ENCODE measurements around the gene SH3BP2. TPM values are rescaled to one million over a fixed set of nuclear protein-coding genes. Genes with fewer than 3 reads are reported as not detected.

SH3BP2 gene
- total RNA-seq, 1 experiment from 2014 or later, result 17.4 TPM

DNA sequence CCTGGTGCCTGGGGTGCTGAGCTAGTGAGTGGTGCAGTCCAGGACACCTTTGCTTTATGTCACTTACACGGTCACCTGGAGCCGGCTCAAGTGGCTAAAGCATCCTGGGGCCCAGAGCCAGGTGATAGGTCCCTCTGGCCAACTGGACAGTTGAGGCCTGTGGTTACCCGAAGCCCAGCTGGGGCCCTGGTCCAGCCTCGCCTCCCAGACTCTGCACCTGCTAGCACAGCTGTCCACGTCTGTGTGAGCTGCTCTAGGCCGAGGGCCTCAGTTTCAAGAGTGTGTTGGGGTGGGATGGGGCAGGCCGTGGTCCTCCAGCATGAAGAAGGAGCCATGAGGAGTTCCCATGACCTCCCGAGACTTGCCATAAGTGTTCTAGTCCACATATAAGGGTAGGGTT is 43.1 kb downstream of the SH3BP2 start:
- DNase-seq (no peak), ATAC-seq (no peak)
- H3K9me3 ChIP-seq (ENCODE audit: low read length), result no peaks in the 10 kb centered on the region
- H3K27me3 ChIP-seq (ENCODE audit: low read length), result no peaks in the 10 kb centered on the region
- no peak overlapping the region for H3K4me2 ChIP-seq (ENCODE audit: low read length)
- H2AFZ ChIP-seq (ENCODE audit: low read length), result no peak overlapping the region
- POLR2A ChIA-PET (ENCODE audit: unreplicated experiment), result no interaction called here
- CTCF ChIA-PET, result no interaction called here
- H3K4me1 ChIP-seq (ENCODE audit: insufficient read depth, low read length), result no peaks in the 10 kb centered on the region
- H3F3A ChIP-seq (ENCODE audit: low read length, unreplicated experiment), result no peaks in the 10 kb centered on the region
- H3K9me2 ChIP-seq (replicated peaks; ENCODE audit: low read length), result no peaks in the 10 kb centered on the region
- no TSS peak for BruUV-seq (replicated peaks)
- H3K79me2 ChIP-seq (ENCODE audit: low read length), result no peaks in the 10 kb centered on the region
- H3K36me3 ChIP-seq (ENCODE audit: low read depth, low read length), result no peaks in the 10 kb centered on the region
- intact Hi-C loops (cut with micrococcal nuclease), result no loop called here
- no peak overlapping the region for H3K27ac ChIP-seq (ENCODE audit: low read length)
- H4K20me1 ChIP-seq (ENCODE audit: low read length), result no peaks in the 10 kb centered on the region
- TF ChIP-seq CTCF (conservative IDR thresholded peaks at IDR 0.05; ENCODE audit: low read depth, low read length) (no peak), EZH2phosphoT487 (IDR thresholded peaks at IDR 0.05; ENCODE audit: borderline replicate concordance, low read length) (no peak), EZH2 (IDR thresholded peaks at IDR 0.05; ENCODE audit: low read length, unreplicated experiment) (no peak)
- H3K4me3 ChIP-seq (ENCODE audit: low read length), result no peak overlapping the region
- H3K9ac ChIP-seq (ENCODE audit: low read length), result no peak overlapping the region

DNA sequence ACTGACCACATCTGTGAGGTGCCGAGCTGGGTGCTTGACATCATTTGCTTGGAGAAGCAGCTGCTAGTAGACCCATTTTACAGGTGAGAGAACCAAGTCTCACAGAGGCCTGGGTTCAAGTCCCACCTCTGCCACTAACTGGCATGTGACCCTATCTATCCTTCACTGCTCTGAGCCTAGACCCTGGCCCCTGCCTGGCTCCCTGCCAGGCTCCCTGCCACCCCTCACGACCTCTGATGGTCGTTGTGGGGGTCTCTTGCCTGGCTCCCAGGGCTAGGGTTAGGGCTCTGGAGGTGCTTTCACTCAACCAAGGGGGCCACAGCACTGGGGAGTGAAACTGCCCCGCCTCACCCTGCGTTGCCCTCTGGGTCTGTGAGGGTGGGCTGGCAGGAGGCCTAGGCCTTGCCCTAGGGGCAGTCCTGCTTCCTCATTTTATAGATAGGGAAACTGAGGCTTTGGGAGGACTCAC is 43.5 kb downstream of the SH3BP2 start:
- no peaks in the 10 kb centered on the region for H3K79me2 ChIP-seq (ENCODE audit: low read length)
- H3K9me2 ChIP-seq (replicated peaks; ENCODE audit: low read length), result no peaks in the 10 kb centered on the region
- no peak overlapping the region for H3K9ac ChIP-seq (ENCODE audit: low read length)
- intact Hi-C loops (cut with micrococcal nuclease), result no loop called here
- no peak overlapping the region for H3K4me2 ChIP-seq (ENCODE audit: low read length)
- no peak overlapping the region for H3K27ac ChIP-seq (ENCODE audit: low read length)
- no peaks in the 10 kb centered on the region for H3K27me3 ChIP-seq (ENCODE audit: low read length)
- ATAC-seq (no peak), DNase-seq (no peak)
- CTCF ChIA-PET, result no interaction called here
- no peaks in the 10 kb centered on the region for H3K36me3 ChIP-seq (ENCODE audit: low read depth, low read length)
- TF ChIP-seq EZH2phosphoT487 (IDR thresholded peaks at IDR 0.05; ENCODE audit: borderline replicate concordance, low read length) (no peak), EZH2 (IDR thresholded peaks at IDR 0.05; ENCODE audit: low read length, unreplicated experiment) (no peak), CTCF (conservative IDR thresholded peaks at IDR 0.05; ENCODE audit: low read depth, low read length) (no peak)
- no peaks in the 10 kb centered on the region for H4K20me1 ChIP-seq (ENCODE audit: low read length)
- POLR2A ChIA-PET (ENCODE audit: unreplicated experiment), result no interaction called here
- no peaks in the 10 kb centered on the region for H3K9me3 ChIP-seq (ENCODE audit: low read length)
- BruUV-seq (replicated peaks), result no TSS peak
- no peaks in the 10 kb centered on the region for H3F3A ChIP-seq (ENCODE audit: low read length, unreplicated experiment)
- H3K4me3 ChIP-seq (ENCODE audit: low read length), result no peak overlapping the region
- H2AFZ ChIP-seq (ENCODE audit: low read length), result no peak overlapping the region
- no peaks in the 10 kb centered on the region for H3K4me1 ChIP-seq (ENCODE audit: insufficient read depth, low read length)

- no peak overlapping the region for H3K4me3 ChIP-seq (ENCODE audit: low read length)
- no peak for DNase-seq
- TF ChIP-seq CTCF (conservative IDR thresholded peaks at IDR 0.05; ENCODE audit: low read depth, low read length) (no peak), EZH2phosphoT487 (IDR thresholded peaks at IDR 0.05; ENCODE audit: borderline replicate concordance, low read length) (no peak), EZH2 (IDR thresholded peaks at IDR 0.05; ENCODE audit: low read length, unreplicated experiment) (no peak)
- no peak for ATAC-seq
- no peaks in the 10 kb centered on the region for H3K9me3 ChIP-seq (ENCODE audit: low read length)
- ChIA-PET POLR2A (ENCODE audit: unreplicated experiment) (no interaction called here), CTCF (no interaction called here)
- H3K4me2 ChIP-seq (ENCODE audit: low read length), result no peak overlapping the region
- no peak overlapping the region for H3K27ac ChIP-seq (ENCODE audit: low read length)
- no peaks in the 10 kb centered on the region for H3K27me3 ChIP-seq (ENCODE audit: low read length)
- no peaks in the 10 kb centered on the region for H3K79me2 ChIP-seq (ENCODE audit: low read length)
- no peaks in the 10 kb centered on the region for H3F3A ChIP-seq (ENCODE audit: low read length, unreplicated experiment)
- BruUV-seq (replicated peaks), result no TSS peak
- H3K9ac ChIP-seq (ENCODE audit: low read length), result no peak overlapping the region
- H3K36me3 ChIP-seq (ENCODE audit: low read depth, low read length), result no peaks in the 10 kb centered on the region
- intact Hi-C loops (cut with micrococcal nuclease), result no loop called here
- no peaks in the 10 kb centered on the region for H3K4me1 ChIP-seq (ENCODE audit: insufficient read depth, low read length)
- no peaks in the 10 kb centered on the region for H3K9me2 ChIP-seq (replicated peaks; ENCODE audit: low read length)
- no peak overlapping the region for H2AFZ ChIP-seq (ENCODE audit: low read length)
- H4K20me1 ChIP-seq (ENCODE audit: low read length), result no peaks in the 10 kb centered on the region
Observed at GRCh38 chr4:2837110-2837903, 44.4 kb downstream of the SH3BP2 start.

Measured in PC-3 (cell line).